HCT116 (cell line): Measurements from ENCODE around the gene LCK. TPM values are rescaled to one million over a fixed set of nuclear protein-coding genes. Genes with fewer than 3 reads are reported as not detected.
"Not testable (repeated sequence)": the region's sequence is repeated elsewhere in the genome, so short reads cannot be mapped to it uniquely, and the experiment has no call there.

ENCODE experiments used
- ATAC-seq: fragments of 200-7000 bp; cut with Tn5 transposase; 2 replicates; pipeline ENCODE4 v1.9.1; 2020; ENCODE audit warnings: mild to moderate bottlenecking, moderate library complexity
- BruUV-seq: library from RNA; stranded (reverse); fragments of 400-500 nt; replicated peaks from 2 replicates; lab custom pipeline; 2021; lab: Mats Ljungman, UMichigan
- CTCF ChIA-PET: fragments of 300-600 bp; sonication (Branson Sonifier 250); formaldehyde crosslinking; loops from one replicate; lab custom pipeline; 2021; ENCODE audit warnings: antibody characterized with exemption; lab: Charles Lee
- POLR2A ChIA-PET: fragments of 300-600, 350-600 bp; sonication (Branson Sonifier 250); formaldehyde crosslinking; loops from one replicate; lab custom pipeline; 2021; ENCODE audit warnings: antibody characterized with exemption; lab: Charles Lee
- RAD21 ChIA-PET, 2 experiments: fragments of 300-600 bp; sonication (Branson Sonifier 250); formaldehyde crosslinking; loops; one replicate each; lab custom pipeline; 2023; ENCODE audit warnings: low total read pairs in 2 of 2; ENCODE audit not compliant: uncharacterized antibody in 2 of 2, unreplicated experiment in 2 of 2, low non-redundant PET in 1 of 2; lab: Charles Lee
- DNase-seq: peaks from one replicate; pipeline ENCODE4 v3.0.0-alpha.2; 2010; ENCODE audit warnings: low read depth, low spot score
- H2AFZ ChIP-seq: fragments of 200-600 bp; shearing (Covaris generic), sonication (generic); 2 replicates; pipeline ENCODE4 v1.6.1; 2017; ENCODE audit warnings: low read depth, mixed run types, mixed read lengths, antibody characterized with exemption, low read length; ENCODE audit not compliant: poor library complexity, severe bottlenecking
- H3K27ac ChIP-seq: 2 replicates; pipeline ENCODE4 v1.5.1; 2012; ENCODE audit warnings: low read depth, low read length
- H3K27me3 ChIP-seq: fragments of 200-600 bp; sonication (generic); 2 replicates; pipeline ENCODE4 v1.6.1; 2016; ENCODE audit warnings: mixed run types, low read length, mixed read lengths; ENCODE audit not compliant: insufficient read depth
- H3K36me3 ChIP-seq, 2 experiments: fragments of 200-500 bp in 1 of 2; fragments of 200-600 bp in 1 of 2; sonication (Bioruptor generic) in 1 of 2; sonication (generic) in 1 of 2; 2 replicates each; pipeline versions ENCODE4 v1.5.1 to v1.6.1; 2014 to 2016; ENCODE audit warnings: low read length in 2 of 2, inconsistent platforms in 1 of 2, mixed read lengths in 1 of 2, mixed run types in 1 of 2; ENCODE audit not compliant: insufficient read depth in 2 of 2, control insufficient read depth in 1 of 2
- H3K4me1 ChIP-seq, 2 experiments: fragments of 200-600 bp in 1 of 2; sonication (generic) in 1 of 2; 2 replicates each; pipeline versions ENCODE4 v1.5.1 to v1.6.1; 2012 to 2017; ENCODE audit warnings: low read length in 2 of 2, inconsistent platforms in 1 of 2, mild to moderate bottlenecking in 1 of 2, mixed read lengths in 1 of 2, mixed run types in 1 of 2, moderate library complexity in 1 of 2; ENCODE audit not compliant: insufficient read depth in 2 of 2, control insufficient read depth in 1 of 2
- H3K4me2 ChIP-seq: fragments of 200-600 bp; sonication (generic); 2 replicates; pipeline ENCODE4 v1.6.1; 2017; ENCODE audit warnings: mixed run types, low read length, mixed read lengths
- H3K4me3 ChIP-seq, 2 experiments: fragments of 200-600 bp in 1 of 2; sonication (generic) in 1 of 2; replicated peaks in 1 of 2; 2 replicates each; pipeline ENCODE4 v1.5.1; 2011 to 2016; ENCODE audit warnings: low read length in 2 of 2, control low read depth in 1 of 2, low read depth in 1 of 2, mild to moderate bottlenecking in 1 of 2, mixed read lengths in 1 of 2, mixed run types in 1 of 2
- H3K79me2 ChIP-seq: fragments of 200-600 bp; sonication (generic); 2 replicates; pipeline ENCODE4 v1.6.1; 2017; ENCODE audit warnings: mild to moderate bottlenecking, mixed run types, low read length, moderate library complexity, mixed read lengths; ENCODE audit not compliant: insufficient read depth
- H3K9ac ChIP-seq: fragments of 200-600 bp; sonication (generic); 2 replicates; pipeline ENCODE4 v1.6.1; 2016; ENCODE audit warnings: low read length, mixed read lengths
- H3K9me2 ChIP-seq: fragments of 200-600 bp; sonication (generic), shearing (Covaris generic); 2 replicates; pipeline ENCODE4 v1.6.1; 2017; ENCODE audit warnings: mixed run types, mild to moderate bottlenecking, moderate library complexity; ENCODE audit not compliant: insufficient read depth
- H3K9me3 ChIP-seq, 2 experiments: fragments of 200-500 bp in 1 of 2; fragments of 200-600 bp in 1 of 2; sonication (Bioruptor generic) in 1 of 2; sonication (generic) in 1 of 2; 2 replicates each; pipeline ENCODE4 v1.6.1; 2014 to 2017; ENCODE audit warnings: low read length in 2 of 2, mixed read lengths in 2 of 2, inconsistent platforms in 1 of 2, low read depth in 1 of 2, mild to moderate bottlenecking in 1 of 2, mixed run types in 1 of 2, moderate library complexity in 1 of 2; ENCODE audit not compliant: control insufficient read depth in 1 of 2, insufficient read depth in 1 of 2
- H4K20me1 ChIP-seq: fragments of 200-600 bp; sonication (generic), shearing (Covaris generic); 2 replicates; pipeline ENCODE4 v1.6.1; 2017; ENCODE audit warnings: mixed run types, mild to moderate bottlenecking, moderate library complexity; ENCODE audit not compliant: insufficient read depth
- CEBPB ChIP-seq: IDR thresholded peaks from 2 replicates; pipeline ENCODE4 v1.6.1; 2012; ENCODE audit warnings: low read depth
- CTCF ChIP-seq, 3 experiments: fragments of 200-600 bp in 1 of 3; sonication (generic) in 1 of 3; IDR thresholded peaks in 2 of 3; conservative IDR thresholded peaks in 1 of 3; 2 replicates each; pipeline ENCODE4 v1.5.1; 2012 to 2017; ENCODE audit warnings: low read depth in 2 of 3, low read length in 2 of 3, antibody characterized with exemption in 1 of 3, borderline replicate concordance in 1 of 3, control low read depth in 1 of 3, mild to moderate bottlenecking in 1 of 3, mixed read lengths in 1 of 3, mixed run types in 1 of 3, moderate library complexity in 1 of 3; ENCODE audit not compliant: insufficient read depth in 1 of 3
- EGR1 ChIP-seq: IDR thresholded peaks from 2 replicates; pipeline ENCODE4 v1.6.1; 2012; ENCODE audit warnings: low read depth
- REST ChIP-seq: IDR thresholded peaks from 2 replicates; pipeline ENCODE4 v1.6.1; 2012; ENCODE audit warnings: low read depth
- SIN3A ChIP-seq: IDR thresholded peaks from 2 replicates; pipeline ENCODE4 v1.6.1; 2012; ENCODE audit warnings: low read depth
- SRF ChIP-seq: IDR thresholded peaks from 2 replicates; pipeline ENCODE4 v1.6.1; 2012; ENCODE audit warnings: low read depth
- intact Hi-C: fragments of 100-400 bp; cut with micrococcal nuclease; formaldehyde crosslinking; loops from 2 replicates; pipeline ENCODE4 v1.10.0; 2022
- total RNA-seq: library from RNA; stranded (reverse); gene quantifications from one replicate; pipeline ENCODE4 v1.2.1, GENCODE V29; 2021; ENCODE audit not compliant: unreplicated experiment

Gene LCK
- total RNA-seq, 1 experiment from 2014 or later: 0.79 TPM

DNA sequence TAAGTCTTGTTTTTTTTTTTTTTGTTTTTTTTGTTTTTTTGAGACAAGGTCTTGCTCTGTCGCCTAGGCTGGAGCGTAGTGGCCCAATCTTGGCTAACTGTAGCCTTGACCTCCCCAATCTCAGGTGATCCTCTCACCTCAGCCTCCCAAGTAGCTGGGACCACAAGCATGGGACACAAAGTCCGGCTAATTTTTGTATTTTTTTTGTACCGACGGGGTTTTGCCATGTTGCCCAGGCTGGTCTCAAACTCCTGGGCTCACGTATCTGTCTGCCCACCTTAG lies 6.1 kb downstream of the LCK start (continued):
- no peak for TF ChIP-seq REST
- TF ChIP-seq EGR1: no peak
- no peak for TF ChIP-seq CEBPB
- no peak for TF ChIP-seq SIN3A
- TF ChIP-seq CTCF (IDR thresholded peaks at IDR 0.05 in 2 of 3, conservative IDR thresholded peaks at IDR 0.05 in 1 of 3; ENCODE audit: borderline replicate concordance in 1 of 3, insufficient read depth in 1 of 3, low read depth in 2 of 3, low read length in 2 of 3): no peak
- TF ChIP-seq SRF: no peak

DNA sequence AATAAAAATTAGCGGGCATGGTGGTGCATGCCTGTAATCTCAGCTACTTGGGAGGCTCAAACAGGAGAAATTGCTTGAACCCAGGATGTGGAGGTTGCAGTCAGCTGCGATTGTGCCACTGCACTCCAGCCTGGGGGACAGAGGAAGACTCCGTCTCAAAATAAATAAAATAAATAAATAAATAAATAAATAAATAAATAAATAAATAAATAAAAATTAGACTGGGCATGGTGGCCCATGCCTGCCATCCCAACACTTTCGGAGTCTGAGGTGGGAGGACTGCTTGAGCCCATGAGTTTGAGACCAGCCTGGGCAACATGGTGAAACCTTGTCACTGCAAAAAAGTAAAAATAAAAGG lies 12.2 kb downstream of the LCK start:
- H4K20me1 ChIP-seq, RAD21 ChIA-PET, H3K36me3 ChIP-seq, H3K9me3 ChIP-seq, H3K79me2 ChIP-seq, DNase-seq, POLR2A ChIA-PET, H3K9me2 ChIP-seq, H3K27ac ChIP-seq, H3K27me3 ChIP-seq, H3K9ac ChIP-seq, H3K4me2 ChIP-seq, CTCF ChIA-PET, H2AFZ ChIP-seq, H3K4me3 ChIP-seq, intact Hi-C loops, BruUV-seq, ATAC-seq: not testable (repeated sequence)
- H3K4me1 ChIP-seq: peaks cover 3 to 18% of the 10 kb centered on the region in 2 experiments
